Type B pancreatic cell (in vitro differentiated cells): Measurements from ENCODE around the gene RYR2. TPM values are rescaled to one million over a fixed set of nuclear protein-coding genes. Genes with fewer than 3 reads are reported as not detected.
"Not testable (repeated sequence)": the region's sequence is repeated elsewhere in the genome, so short reads cannot be mapped to it uniquely, and the experiment has no call there.

Source experiments
- DNase-seq: peaks from one replicate; pipeline ENCODE4 v3.0.0; 2021; ENCODE audit warnings: mixed read lengths; ENCODE audit not compliant: unreplicated experiment; ENCODE audit errors: extremely low spot score
- H3K27ac Mint-ChIP-seq: 2 replicates; pipeline ENCODE4 v1.8.0; 2021; ENCODE audit warnings: mild to moderate bottlenecking, mixed read lengths
- H3K27me3 Mint-ChIP-seq: 2 replicates; pipeline ENCODE4 v1.8.0; 2021; ENCODE audit warnings: mixed read lengths
- H3K36me3 Mint-ChIP-seq: 2 replicates; pipeline ENCODE4 v1.8.0; 2021; ENCODE audit warnings: mixed read lengths
- H3K4me1 Mint-ChIP-seq: one replicate; pipeline ENCODE4 v1.8.0; 2021; ENCODE audit warnings: mixed read lengths; ENCODE audit not compliant: unreplicated experiment
- H3K4me3 Mint-ChIP-seq: 2 replicates; pipeline ENCODE4 v1.8.0; 2021; ENCODE audit warnings: mild to moderate bottlenecking, mixed read lengths
- H3K9me3 Mint-ChIP-seq: 2 replicates; pipeline ENCODE4 v1.8.0; 2021; ENCODE audit warnings: mixed read lengths
- total RNA-seq: library from RNA; stranded (reverse); gene quantifications from 2 replicates; pipeline ENCODE4 v1.2.1, GENCODE V29; 2021; ENCODE audit warnings: low replicate concordance
- TF ChIP-seq, protein P1 (sequence below): fragments of 200-600 bp; sonication (generic); conservative IDR thresholded peaks from 2 replicates; pipeline ENCODE4 v1.5.0; 2021; ENCODE audit warnings: antibody characterized with exemption, mild to moderate bottlenecking

The RYR2 gene
- total RNA-seq, 1 donor from 2014 or later = 0.58 TPM

DNA sequence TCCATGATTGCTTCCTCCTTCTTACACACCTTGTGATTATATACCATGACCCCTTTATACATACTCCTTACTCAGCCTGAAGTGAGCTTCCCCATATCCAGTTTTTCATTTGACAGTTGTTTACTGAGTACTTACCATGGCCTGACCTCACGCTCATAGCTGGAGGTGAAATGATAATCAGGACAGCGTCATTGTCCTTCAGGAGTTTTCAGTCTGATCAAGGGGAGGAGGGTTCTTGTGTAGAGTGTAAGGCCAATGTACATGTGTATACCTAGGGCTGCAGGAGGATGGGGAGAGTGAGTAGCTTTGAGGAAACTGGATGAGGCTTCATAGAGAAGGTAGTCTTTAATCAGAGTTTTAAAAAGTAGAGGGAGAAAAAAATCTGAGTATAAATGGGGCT lies 325.8 kb downstream of the RYR2 start:
- Mint-ChIP-seq H3K4me1 (no peaks in the 10 kb centered on the region), H3K36me3 (no peaks in the 10 kb centered on the region), H3K27ac (no peak overlapping the region), H3K4me3 (no peak overlapping the region), H3K27me3 (no peaks in the 10 kb centered on the region), H3K9me3 (no peaks in the 10 kb centered on the region)
- TF ChIP-seq, protein P1, sequence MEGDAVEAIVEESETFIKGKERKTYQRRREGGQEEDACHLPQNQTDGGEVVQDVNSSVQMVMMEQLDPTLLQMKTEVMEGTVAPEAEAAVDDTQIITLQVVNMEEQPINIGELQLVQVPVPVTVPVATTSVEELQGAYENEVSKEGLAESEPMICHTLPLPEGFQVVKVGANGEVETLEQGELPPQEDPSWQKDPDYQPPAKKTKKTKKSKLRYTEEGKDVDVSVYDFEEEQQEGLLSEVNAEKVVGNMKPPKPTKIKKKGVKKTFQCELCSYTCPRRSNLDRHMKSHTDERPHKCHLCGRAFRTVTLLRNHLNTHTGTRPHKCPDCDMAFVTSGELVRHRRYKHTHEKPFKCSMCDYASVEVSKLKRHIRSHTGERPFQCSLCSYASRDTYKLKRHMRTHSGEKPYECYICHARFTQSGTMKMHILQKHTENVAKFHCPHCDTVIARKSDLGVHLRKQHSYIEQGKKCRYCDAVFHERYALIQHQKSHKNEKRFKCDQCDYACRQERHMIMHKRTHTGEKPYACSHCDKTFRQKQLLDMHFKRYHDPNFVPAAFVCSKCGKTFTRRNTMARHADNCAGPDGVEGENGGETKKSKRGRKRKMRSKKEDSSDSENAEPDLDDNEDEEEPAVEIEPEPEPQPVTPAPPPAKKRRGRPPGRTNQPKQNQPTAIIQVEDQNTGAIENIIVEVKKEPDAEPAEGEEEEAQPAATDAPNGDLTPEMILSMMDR = no peak
- DNase-seq = no peak

DNA sequence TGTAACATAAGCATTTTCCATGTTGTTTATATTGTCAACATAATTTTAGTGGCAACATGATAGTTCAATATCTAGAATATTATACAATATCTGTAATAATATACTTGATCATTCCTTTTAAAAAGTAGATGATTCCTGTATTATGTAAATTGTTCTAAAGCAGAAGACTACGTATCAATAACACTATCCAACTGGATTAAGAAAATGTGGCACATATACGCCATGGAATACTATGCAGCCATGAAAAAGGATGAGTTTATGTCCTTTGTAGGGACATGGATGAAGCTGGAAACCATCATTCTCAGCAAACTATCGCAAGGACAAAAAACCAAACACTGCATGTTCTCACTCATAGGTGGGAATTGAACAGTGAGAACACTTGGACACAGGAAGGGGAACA lies 329.5 kb downstream of the RYR2 start:
- not testable (repeated sequence) for H3K36me3 Mint-ChIP-seq, DNase-seq, H3K27ac Mint-ChIP-seq, H3K4me3 Mint-ChIP-seq, H3K4me1 Mint-ChIP-seq, H3K27me3 Mint-ChIP-seq, H3K9me3 Mint-ChIP-seq

DNA sequence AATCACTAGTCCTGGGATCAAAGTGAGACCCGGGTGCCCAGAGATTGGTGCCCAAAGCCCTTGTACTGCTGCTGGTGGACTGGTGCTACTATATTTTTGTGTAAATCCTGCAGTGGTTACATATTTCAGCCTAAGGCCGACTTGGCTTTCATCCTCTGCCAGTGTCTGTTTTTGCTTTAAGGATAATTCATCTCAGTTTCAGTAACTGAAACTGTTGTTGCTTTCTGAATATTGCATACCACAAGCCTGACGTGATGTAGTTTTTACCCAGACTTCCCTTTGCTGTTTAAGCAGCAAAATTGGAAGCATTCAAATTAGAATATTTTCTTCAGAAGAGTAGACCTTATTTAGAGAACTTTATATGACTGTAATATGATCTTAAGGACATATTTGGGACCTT lies 341.8 kb downstream of the RYR2 start:
- peaks cover 10% of the 10 kb centered on the region for H3K4me1 Mint-ChIP-seq
- peak overlapping the region; percentile 40 for H3K4me3 Mint-ChIP-seq
- no peak for DNase-seq
- H3K36me3 Mint-ChIP-seq = no peaks in the 10 kb centered on the region
- TF ChIP-seq, protein P1 = no peak
- peak overlapping the region; percentile 85 for H3K27ac Mint-ChIP-seq
- no peaks in the 10 kb centered on the region for H3K9me3 Mint-ChIP-seq
- no peaks in the 10 kb centered on the region for H3K27me3 Mint-ChIP-seq

DNA sequence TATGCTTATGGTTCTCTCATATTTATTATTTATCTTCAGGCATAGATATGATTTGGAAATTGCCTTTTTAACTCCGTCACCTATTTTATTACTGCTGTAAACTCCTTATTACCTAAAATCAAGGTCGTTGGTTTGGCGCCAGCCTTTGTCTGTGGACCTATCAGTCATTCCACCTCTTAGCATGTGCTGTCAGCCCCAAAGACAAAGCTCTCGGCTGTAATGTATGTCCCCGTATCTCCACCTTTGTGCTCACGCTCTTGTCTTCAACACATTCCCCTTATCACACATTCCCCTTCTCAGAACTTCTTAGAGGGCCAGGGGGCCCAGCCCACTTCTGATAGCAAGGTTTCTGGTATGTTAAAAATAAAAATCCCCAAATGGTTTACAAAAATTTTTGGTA lies 342.2 kb downstream of the RYR2 start:
- H3K4me1 Mint-ChIP-seq = peaks cover 10% of the 10 kb centered on the region
- TF ChIP-seq, protein P1 = no peak
- peak overlapping the region; percentile 67 for H3K4me3 Mint-ChIP-seq
- no peak for DNase-seq
- no peaks in the 10 kb centered on the region for H3K36me3 Mint-ChIP-seq
- H3K27me3 Mint-ChIP-seq = peaks cover 3% of the 10 kb centered on the region
- no peaks in the 10 kb centered on the region for H3K9me3 Mint-ChIP-seq
- H3K27ac Mint-ChIP-seq = peak overlapping the region; percentile 85

DNA sequence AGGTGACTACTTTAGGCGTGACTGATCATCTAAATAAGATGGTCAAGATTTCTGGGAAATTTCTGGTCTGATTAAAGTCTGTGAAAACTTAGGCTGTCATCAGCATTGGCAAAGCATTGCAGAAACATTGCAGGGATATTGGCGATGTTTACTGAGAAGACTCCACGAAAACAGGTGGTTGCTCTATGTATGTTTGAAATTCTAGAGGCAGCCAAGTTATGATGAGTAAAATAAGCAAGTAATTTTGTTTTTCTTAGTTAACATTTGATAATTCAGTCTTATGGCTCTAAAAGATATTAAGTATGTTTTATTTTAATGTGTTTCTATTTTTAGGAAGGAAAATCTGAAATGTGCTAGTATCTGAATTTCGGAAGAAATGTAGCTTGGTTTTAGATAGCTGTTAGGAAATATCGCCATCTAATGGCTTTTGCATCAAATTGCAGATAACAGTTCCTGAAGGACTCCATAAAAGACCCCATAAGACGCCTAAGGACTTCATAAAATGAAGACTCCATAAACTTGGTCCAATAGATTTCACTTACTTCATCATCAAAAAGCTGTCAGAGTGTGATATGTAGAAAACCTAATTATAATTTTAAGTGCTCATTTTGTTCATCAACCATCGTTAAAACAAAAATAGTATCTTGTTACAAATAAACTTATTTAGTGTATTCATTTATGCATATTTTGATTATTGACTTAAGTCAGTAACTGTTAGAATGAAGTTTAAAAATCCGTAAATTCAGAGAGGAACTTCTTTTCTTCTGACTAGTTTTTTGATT lies 344.6 kb downstream of the RYR2 start:
- no peaks in the 10 kb centered on the region for H3K9me3 Mint-ChIP-seq
- TF ChIP-seq, protein P1 = peak; percentile 85
- no peaks in the 10 kb centered on the region for H3K36me3 Mint-ChIP-seq
- H3K4me1 Mint-ChIP-seq = peaks cover 10% of the 10 kb centered on the region
- no peak for DNase-seq
- peaks cover 3% of the 10 kb centered on the region for H3K27me3 Mint-ChIP-seq
- H3K4me3 Mint-ChIP-seq = no peak overlapping the region
- H3K27ac Mint-ChIP-seq = no peak overlapping the region

DNA sequence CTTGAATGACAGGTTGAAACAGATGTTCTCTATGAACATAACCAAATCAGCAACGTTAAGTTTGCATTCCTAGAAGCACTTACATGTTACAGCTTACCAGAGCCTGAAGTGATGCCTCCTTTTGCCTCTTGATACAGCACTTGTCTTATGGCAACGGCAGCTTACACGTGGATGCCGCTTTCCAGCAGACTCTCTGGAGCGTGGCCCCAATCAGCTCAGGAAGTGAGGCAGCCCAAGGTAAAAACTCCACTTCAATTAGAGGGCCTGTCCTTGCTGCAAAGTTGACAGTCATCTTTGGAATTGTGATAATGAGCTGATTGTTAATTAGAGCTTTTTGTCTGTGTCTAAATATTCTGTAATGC lies 345.1 kb downstream of the RYR2 start:
- H3K27ac Mint-ChIP-seq = no peak overlapping the region
- no peaks in the 10 kb centered on the region for H3K36me3 Mint-ChIP-seq
- no peak for DNase-seq
- TF ChIP-seq, protein P1 = no peak
- H3K27me3 Mint-ChIP-seq = peaks cover 3% of the 10 kb centered on the region
- H3K9me3 Mint-ChIP-seq = no peaks in the 10 kb centered on the region
- no peak overlapping the region for H3K4me3 Mint-ChIP-seq
- peaks cover 10% of the 10 kb centered on the region for H3K4me1 Mint-ChIP-seq
